Stimulated activated CD4-positive, alpha-beta T cell treated with anti-CD3 and anti-CD28 coated beads, Interleukin-4, amount 100 ng/mL, for 48 hours (primary cell): ENCODE measurements around the gene TTPAL.
A peak's percentile ranks its signal among the peaks of the same experiment; 100 is the strongest.

Source experiments
- DNase-seq, 2 donors: peaks; one replicate each; pipeline ENCODE4 v3.0.0-alpha.2; 2020; ENCODE audit warnings: low read depth in 2 of 2

Gene TTPAL

DNA sequence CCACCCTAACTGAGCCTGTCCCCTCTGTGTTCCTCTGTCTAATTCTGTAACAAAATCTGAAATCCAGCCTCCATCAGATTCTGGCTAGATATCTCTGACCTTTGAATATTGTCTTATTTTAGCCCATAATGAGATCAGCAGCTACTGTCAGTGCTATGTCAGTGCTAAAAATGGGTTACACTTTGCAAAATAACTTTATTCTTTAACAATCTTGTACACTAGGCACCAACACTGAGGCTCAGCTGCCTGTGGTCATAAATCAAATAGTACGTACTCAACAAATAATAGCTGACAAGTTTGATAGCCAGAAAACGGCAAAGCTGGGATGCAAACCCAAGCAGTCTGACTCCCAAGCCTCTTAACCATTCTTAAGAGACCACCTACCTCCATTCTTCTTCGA is 22.1 kb downstream of the TTPAL start:
- DNase-seq = no peak

DNA sequence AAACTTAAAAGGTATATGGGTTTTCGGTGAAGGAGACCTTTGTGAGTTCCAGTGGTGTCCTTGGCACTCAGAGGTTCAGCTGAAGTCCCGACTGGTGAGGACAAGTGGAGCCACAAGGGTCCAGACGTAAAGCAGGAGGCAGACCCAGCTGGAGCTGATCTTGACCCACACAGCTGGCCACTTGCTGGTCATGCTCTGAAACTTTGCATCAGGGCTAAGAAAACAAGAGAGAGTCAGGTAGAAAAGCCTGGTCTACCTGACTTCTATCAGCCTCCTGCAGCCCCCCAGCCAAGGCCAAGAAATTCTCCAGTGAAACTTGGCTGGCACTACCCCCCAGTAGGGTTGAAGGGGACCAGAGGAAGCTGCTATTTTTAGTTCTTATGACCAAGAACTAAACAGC is 24.5 kb downstream of the TTPAL start:
- no peak for DNase-seq

DNA sequence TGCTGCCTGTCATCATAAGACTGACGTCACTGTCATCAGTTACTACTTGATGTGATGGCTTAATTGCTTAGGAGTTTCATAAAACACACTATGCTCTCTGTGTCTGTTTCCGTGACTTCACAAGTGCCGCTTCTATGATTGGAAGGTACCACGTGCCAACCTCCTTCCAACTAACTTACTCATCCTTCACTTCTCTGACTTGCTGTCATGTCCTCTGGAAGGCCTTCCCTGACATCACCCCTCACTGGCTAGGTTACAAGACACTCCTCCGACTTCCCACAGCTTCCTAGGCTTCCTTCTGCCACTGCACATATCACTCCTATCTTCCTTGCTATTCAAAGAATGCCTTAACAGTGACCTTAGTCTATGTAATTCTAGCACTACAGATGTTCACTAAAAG is 25.8 kb downstream of the TTPAL start:
- DNase-seq = no peak

DNA sequence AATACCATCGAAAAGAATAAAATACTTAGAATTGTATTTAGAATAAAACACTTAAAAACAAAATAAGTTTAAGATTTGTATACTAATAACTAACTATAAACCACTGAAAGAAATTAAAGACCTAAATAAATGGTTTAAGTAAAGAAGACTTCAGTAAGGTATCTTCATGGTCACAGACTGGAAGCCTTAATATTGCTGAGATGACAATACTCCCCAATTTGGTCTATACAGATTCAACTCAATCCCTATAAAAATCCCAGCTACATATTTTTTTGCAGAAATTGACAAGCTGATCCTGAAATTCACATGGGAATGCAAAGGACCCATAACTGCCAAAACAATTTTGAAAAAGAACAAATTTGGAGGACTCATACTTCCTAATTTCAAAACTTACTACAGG is 27.3 kb downstream of the TTPAL start:
- no peak for DNase-seq

DNA sequence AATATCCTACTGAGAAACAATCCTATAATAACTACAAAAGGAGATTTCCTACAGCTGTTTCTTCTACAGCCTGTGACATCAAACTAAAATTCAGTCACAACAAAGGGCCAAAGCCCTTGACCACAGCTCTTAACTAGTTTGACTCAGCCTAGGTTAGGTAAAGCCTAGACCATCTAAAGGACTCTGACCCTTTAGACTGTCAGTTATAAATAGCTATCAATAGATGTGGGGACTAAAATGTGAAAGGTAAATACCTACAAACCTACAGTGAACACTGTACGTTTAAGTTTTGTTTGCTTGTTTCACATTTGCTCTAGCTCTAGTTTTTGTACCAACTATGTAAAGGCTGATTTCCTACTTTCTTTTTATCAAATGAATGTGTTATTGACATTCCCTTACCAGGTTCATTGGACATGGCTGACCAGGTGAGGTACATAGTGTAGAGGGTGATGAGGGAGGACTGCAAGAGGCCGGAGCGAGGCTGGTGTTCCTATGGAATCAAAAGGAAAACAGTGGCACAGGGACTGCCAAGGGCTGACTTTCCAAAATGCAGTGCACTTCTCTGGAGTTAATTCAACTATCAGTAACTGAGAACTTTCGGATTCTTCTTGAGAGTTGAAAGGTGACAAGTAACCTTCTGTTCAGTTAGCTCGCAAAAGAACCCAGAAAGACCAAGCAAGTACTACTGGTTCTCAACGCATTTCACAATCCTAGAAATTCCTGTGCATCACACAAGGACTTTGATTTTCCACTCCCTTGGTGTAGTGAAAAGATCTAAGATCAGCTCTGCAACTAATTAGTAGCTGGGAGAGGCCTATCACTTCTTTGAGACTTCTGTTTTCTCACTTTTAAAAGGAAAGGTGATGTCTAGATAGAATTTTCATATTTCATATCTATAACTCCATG is 29.0 kb downstream of the TTPAL start:
- DNase-seq = no peak

DNA sequence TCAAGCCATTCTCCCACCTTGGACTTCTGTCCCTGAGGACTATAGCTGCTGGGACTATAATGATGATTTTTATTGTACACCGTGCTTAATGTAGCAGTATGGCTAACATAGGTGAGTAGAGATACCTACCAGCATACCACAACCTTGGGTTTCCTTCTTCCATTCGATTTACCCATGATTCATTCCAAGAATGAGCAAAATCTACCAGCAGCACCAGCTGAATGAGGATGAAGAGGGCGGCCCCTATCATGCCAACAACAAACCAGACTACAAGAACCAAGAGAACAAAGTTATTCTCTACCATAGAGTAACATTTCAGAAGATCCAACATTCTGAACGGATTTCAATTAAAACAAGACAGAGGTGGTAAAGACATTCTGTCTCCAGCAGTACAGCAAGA is 34.1 kb downstream of the TTPAL start:
- no peak for DNase-seq

DNA sequence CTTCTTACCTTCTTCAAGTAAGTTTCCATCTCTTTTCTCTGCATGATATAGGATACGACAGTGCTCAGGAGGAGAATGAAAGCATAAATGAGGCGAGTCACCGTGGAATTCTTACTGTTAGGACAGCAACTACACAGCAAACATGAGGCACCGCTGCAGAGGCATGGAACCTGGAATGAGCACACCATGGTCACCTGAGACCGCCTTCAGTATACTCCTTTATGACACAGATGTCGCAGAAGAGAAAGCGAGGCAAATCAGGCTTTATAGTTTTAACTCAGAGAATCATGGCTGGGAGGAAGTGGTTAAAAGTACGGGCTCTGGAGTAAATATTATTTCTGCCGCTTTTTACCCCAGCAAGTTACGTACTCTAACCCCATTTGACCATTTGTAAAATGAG is 38.2 kb downstream of the TTPAL start:
- no peak for DNase-seq

DNA sequence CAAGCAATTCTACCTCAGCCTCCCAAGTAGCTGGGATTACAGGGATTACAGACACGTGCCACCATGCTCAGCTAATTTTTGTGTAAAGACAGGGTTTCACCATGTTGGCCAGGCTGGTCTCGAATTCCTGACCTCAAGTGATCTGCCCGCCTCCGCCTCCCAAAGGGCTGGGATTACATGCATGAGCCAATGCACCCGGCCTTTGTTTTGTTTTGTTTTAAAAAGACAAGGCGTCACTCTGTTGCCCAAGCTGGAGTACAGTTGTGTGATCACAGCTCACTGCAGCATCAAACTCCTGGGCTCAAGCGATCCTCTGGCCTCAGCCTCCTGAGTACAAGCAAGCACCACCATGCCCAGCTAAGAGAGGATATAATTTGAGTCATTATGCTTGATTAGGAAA is 40.8 kb downstream of the TTPAL start:
- no peak for DNase-seq

DNA sequence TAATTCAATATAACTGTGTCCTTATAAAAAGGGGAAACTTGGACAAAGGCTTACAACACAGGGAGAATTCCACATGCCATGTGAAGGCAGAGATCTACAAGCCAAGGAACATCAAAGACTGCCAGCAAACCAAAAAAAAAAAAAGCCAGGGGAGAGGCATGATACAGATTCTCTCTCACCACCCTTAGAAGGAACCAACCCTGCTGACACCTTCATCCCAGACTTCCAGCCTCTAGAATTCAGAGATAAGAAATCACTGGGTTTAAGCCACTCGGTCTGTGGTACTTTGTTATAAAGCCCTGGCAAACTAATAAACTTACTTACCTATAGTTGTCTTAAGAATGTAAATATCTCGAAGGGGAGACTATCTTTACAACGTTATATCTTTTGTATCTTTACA is 41.8 kb downstream of the TTPAL start:
- DNase-seq = no peak

DNA sequence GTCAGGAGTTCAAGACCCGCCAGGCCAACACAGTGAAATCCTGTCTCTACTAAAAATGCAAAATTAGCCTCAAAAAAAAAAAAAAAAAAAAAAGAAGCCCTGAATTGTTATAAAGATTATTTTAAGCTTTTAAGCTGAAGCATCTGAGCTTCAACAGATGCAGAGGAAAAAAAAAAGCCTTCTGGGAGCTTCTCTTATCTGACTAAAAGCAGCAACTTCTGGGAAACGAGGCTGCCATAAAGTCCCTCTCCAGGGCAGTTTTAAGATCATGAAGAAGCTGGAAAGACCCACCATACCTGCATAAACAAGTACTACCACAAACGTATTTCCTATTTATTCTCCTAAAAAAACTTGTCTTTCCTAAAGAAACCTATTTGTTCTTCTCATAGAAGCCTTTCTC is 42.6 kb downstream of the TTPAL start:
- DNase-seq = no peak

DNA sequence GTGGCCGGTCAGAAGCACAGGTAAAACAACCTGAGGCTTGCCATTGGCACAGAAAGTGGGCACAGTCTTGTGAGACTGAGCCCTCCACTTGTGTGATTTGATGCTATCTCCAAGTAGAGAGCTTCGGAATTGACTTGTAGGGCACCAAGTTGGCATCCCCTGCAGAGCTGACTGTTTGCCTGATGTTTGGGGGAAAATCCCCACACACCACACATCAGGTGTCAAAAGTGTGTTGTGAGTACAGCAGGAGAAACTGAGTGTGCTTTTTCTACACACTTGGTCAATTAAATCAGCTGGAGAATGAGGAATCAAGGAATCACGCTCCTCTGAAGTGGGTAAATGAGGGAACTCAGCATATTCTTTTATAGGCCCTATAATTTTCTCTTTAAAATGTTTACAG is 45.2 kb downstream of the TTPAL start:
- no peak for DNase-seq

DNA sequence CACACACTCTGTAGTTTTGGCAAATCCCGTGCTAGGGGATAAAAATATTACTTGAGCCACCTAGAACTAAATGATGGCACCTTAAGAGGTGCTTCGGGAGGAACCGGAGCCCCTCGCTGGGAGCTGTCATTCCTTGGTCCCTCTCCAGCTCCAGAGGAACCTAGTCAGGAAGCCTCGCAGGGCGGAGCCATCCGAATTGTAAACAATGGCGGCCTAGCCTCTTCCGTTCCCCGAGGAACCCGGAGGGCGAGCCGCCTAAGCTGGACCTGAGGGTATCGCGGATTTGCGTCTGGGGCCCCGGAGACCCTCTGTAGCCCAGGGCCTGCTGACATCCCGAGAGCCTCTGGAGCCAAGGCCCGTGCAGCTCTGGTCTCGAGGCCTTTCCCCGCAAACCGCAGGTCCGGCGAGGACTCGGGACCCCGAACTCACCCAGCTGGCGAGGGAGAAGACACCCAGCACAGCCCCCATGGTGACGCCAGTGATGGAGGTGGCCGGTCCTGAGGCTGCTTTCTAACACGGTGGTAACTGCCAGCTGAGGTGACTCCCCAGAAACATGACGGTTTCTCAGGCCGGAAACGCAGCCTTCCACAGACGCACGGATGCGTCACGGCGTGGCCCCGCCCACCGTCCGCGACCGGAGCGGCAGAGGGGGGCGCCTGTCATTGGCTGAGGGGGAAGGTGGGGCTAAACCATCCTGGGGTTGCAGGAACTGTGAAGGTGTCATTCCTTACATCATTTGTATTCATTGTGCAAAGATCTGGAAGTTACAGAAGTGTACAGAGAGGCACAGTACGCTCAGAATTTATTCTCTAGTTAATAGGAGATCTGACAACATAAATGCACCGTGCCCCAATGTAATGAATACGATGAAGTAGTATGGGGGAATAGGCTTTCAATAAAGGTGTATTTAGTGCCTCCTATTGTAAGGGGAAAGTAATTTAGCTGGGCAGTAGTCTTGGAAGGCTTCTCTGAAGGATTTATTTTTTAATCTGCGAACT is 46.1 kb downstream of the TTPAL start, which contains the start of gene SERINC3:
SERINC3 (minus strand) TSS at position 587 of the 998 bp plus-strand sequence; CDS start at position 468, 119 bp downstream.
- DNase-seq = peak; percentile 96 to 97

DNA sequence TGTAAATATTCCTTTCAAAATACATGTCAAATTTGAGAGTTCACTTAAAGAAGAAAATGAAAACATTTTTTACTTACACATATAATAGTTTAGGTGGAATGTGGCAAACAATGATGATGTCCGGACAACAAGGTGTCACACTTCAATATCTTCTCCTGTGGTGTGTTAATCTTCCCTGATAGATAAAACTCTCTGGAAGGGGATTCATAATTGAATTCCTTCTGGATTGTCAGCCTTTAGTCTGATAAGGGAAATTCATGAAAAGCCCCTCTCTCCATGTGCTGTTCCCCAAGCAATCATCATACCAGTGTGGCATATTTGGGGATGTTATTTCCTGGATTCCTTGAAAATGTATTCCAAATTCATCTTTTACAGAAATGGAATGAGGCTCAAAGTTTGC is 47.2 kb downstream of the TTPAL start:
- DNase-seq = no peak

DNA sequence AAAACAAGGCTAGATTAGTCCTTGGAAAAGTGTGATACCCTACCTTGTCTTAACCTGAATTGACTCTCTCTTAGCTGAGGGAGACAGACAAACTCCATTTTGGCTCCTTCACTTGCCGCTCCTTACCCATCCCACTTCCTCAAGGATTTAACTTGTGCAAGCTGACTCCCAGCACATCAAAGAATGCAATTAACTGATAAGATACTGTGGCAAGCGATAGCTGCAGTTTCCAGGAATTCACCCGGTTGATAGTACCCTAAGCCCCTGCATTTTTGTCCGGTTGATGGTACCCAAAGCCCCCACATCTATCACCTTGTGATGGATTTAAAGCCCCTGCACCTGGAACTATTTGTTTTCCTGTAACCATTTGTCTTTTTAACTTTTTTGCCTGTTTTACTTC is 48.1 kb downstream of the TTPAL start:
- DNase-seq = no peak

DNA sequence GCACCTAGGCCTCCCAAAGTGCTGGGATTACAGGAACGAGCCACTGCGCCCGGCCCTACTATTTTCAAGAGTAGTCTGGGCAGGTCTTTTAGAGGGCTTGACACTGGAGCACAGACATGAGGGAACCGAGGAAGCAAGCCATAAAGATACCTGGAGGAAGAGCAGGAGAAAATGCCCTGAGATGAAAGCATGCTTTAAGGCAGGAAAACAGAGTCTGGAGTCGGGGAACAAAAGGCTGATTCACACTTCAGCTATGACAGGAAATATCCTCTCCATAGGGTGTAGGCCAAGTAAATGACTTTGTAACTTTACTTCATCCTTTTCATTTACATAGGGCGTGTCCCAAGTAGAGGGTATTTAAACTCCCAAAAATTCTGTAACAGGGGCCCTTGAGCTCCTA is 50.5 kb downstream of the TTPAL start:
- no peak for DNase-seq

DNA sequence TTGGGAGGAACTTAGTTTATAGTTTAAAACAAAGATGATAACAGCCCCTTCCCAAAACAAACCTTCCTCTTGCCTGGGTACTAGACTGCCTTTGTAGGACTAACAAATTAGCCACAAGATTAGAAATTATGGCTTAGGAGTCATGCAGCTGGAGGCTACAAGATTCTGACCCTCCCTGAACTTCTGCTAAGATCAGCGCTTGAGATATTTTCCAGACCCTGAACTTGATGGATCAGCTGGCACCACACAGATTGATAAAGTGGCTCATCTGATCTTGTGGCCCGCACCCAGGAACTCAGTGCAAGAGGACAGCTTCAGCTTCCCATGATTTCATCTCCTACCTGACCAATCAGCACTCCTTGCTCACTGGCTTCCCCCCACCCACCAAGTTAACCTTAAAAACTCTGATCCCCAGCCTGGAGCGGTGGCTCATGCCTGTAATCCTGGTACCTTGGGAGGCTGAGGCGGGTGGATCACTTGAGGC is 52.1 kb downstream of the TTPAL start:
- no peak for DNase-seq

DNA sequence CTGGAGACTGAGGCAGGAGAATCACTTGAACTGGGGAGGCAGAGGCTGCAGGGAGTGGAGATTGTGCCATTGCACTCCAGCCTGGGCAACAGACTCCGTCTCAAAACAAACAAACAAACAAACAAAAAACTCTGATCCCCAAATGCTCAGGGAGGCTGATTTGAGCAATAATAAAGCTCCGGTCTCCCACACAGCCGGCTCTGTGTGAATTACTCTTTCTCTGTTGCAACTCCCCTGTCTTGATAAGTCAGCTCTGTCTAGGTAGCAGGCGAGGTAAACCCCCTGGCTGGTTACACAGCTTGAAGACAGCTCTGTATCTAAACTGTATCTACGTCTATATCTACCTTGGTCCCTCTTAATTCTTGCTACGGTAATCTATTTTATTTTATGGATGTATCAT is 52.6 kb downstream of the TTPAL start:
- no peak for DNase-seq

DNA sequence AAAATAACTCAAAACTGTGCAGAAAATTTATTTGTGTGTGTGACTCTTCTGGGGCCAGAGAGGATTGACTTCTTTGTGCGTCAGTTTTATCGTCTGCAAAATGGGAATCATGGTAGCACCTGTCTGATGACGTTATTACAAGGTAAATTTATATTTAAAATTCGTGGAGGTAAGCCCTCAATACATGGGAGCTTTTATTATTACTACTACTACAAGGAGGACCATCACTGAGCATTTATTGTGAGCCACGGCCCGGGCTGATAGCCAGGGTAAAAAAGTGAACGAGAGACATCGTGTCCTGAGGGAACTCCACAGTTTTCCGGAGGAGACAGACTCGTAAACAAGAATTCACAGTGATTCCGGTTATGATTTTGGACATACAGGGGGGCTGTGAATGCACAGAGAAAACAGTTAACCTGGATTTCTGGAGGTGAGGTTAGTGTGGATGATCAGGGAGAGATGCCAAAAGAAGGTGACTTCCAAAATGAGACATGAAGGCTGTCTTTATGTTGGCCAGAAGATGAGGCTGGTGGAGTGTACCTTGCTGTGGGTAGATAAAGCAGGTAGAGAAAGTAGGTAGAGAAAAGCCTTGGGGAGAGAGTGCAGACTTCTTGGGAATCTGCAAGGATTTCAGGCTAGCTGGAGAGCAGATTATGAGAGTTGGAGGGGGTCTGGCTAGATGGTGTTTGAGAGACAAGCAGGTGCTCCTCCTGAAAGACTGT is 56.7 kb downstream of the TTPAL start:
- DNase-seq = no peak

DNA sequence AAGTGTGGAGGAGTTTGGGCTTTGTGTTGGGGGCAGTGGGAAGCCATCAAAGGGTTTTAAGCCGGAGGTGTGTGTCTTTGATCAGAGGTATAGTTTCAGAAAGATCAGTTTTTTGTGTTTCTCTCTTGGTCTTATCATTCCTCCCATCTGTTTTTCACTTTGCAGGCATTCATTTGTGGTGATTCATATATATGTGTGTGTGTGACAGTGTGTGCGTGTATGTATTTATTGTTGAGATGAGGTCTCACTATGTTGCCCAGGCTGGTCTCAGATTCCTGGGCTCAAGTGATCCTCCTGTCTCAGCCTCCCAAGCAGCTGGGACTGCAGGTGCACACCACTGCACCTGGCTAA is 57.3 kb downstream of the TTPAL start:
- DNase-seq = no peak

DNA sequence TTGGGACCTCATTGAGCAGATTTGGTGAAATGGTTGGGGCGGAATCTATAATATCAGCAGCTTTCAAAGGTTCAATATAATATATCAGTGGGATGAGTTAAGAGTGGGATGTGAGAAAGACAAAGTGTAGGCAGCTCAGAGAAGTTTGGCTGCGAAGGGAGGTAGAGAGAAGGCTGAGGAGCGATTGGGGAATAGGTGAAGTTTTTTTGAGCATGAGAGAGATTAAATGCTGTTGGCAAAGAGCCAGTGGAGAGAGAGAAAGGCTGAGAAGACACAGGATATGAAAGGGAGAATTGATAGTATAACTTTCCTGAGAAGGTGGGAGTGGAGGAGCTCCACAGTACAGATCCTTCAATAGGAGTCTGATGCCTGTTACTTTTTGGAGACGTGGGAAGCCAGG is 58.3 kb downstream of the TTPAL start:
- no peak for DNase-seq

DNA sequence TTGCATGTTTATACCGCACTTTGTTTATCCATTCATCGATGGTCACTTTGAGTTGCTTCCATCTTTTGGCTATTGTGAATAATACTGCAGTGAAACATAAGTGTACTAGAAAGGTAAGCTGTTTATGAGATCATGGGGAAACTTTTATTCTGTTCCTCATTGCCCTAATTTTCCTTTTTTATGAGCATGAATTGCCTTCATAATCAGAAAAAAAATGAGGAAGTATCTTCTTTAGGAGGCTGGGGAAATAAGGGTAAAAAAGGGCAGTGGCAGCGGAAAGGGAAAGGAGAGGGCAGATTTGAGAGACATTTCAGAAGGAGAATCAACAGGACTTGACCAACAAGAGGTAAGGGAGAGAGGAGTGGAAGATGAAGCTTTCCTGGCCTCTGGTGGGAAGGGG is 60.5 kb downstream of the TTPAL start:
- DNase-seq = no peak

DNA sequence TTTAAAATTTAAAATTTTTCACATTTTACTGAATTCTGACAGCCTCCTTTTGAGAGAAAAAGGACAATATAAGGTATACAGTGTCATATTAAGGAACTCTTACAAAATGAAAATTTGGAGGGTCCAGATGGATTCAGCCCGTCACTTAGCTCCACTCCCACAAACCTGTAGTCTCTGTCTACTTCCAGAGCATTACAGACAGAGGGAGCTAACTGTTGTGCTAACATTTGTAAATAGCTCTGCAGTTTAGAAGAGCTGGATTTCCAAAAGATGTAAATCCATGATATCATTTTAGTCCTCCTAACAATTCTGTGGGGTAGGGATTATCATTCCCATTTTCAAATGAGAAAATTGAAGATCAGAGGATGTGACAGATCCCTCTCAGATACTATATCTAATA is 62.3 kb downstream of the TTPAL start:
- no peak for DNase-seq
